HG02970 (cell line): ENCODE measurements around the gene B4GALNT1.
"Not testable (repeated sequence)": the region's sequence is repeated elsewhere in the genome, so short reads cannot be mapped to it uniquely, and the experiment has no call there.

Experiments
- ATAC-seq: cut with Tn5 transposase; IDR thresholded peaks from one replicate; pipeline ENCODE4 v1.9.1; 2021; ENCODE audit warnings: mild to moderate bottlenecking, moderate library complexity, moderate number of reproducible peaks; ENCODE audit not compliant: unreplicated experiment, low FRiP score

B4GALNT1 gene

DNA sequence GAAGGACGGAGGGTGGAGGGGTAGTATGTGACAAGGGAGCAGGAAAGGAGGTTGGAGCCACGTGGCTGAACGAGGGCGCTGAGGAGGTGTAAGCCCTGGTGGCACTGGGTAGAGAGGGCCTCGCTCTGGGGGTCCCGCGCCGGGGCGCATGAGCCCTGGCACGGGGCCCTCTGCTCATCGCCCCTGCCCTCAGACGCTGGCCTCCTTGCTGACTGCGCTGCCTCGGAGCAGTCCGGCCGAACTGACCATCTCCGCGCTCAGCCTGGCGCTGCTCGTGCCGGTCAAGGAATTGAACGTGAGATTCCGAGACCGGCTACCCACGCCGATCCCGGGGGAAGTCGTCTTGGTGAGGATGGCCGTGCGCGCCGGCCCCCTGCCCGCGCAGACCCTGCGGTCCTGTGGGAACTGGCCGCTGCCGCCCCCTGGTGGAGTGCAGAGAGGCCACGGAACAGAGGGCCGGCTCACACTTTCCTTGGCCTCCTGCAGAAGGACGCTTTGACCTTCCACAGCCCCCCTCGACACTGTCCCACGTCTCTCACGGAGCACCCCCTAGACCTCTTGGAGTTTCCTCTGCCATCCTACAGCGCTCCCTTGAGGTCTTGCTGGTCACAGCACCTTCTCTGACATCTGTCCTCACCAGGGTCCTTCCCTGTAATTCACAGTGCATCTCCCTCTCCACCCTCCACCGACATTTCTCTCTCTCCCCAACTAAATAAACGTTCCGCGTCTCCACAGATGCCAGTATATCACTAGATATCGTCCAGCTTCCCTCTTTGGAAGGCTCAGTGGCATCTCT, 11.3 kb downstream of the B4GALNT1 start:
- ATAC-seq = no peak

DNA sequence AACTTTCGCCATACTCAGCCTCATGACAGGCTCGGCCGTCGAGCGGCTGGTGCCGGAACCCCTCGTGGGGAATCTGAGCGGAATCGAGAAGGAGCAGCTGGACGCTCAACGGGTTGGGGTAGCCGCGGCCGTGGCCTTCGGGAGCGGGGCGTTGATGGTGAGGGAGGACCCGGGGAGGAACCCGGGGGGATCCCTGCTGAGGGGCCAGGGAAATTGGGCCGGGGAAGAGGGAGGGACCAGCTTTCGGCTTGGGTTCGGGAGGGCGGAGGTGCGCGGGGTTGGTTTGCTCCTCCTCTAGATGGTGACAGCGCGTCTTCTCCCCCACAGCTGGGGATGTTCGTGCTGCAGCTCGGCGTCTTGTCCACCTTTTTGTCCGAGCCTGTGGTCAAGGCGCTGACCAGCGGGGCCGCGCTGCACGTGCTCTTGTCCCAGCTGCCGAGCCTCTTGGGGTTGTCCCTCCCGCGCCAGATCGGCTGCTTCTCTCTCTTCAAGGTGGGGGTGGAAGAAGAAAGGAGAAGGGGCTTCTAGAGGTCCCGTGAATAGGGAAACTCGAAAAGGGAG, 12.0 kb downstream of the B4GALNT1 start:
- no peak for ATAC-seq

DNA sequence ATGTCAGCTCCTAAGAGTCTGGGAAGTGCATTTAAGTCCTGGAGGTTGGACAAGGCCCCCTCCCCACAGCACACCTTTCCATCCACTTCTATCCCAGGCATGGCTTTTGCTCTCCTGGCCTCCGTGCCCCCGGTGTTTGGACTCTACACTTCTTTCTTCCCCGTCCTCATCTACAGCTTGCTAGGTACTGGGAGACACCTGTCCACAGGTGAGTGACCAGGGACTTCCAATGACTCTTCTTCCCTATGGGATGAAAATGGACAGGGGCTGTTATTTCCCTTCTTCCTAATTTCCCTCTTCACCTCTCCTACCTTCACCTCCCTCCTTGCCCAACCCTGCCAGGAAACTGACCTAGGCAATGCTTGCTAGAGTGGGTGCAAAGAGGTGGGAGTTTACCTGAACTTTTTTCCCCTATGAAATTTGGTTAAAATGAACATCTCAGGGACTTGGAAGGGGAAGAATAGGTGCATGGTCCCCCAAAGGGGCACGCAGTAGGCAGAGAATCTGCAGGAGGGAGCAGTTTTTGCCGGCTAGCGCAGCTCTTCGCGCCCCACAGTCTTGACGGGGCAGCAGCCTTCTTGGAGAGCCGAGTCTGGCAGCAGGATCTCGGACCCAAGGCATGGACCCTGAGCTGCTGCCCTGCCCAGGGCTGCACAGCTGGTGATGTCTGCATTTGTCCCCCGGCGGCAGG, 12.6 kb downstream of the B4GALNT1 start:
- ATAC-seq = no peak

DNA sequence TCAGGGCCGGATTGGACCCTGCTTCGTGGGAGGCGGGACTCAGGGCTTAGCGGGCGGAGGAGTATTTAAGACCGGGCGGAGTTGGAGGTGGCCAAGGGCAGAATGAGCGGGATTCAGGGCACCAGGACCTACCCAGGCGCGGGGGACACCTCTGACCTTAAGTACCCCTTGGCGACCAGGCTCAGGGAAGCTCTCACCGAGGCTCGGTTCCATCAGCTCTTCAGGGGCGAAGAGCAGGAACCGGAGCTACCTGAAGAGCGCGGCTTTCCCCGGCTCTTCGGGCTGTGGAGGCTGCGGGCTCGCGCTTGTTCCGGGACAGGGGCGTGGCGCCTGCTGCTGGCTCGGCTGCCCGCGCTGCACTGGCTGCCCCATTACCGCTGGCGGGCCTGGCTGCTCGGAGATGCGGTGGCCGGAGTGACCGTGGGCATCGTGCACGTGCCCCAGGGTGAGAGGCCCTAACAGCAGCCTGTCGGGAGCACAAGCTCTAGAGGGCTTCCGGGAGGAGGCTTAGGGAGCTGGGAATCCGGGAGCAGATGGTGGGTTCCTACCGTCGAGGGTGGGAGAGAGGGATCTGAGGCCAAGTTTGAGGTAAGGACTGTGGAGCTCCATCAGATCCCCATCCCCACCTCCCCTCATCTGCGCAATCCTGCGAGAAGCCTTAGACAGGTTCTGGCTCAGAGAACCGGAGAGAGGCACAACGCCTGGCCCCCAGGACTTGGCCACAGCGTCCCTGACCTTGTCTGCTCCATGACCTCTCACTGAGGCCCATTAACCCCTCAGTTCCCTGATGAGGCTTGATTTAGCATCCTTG, 13.4 kb downstream of the B4GALNT1 start:
- no peak for ATAC-seq

DNA sequence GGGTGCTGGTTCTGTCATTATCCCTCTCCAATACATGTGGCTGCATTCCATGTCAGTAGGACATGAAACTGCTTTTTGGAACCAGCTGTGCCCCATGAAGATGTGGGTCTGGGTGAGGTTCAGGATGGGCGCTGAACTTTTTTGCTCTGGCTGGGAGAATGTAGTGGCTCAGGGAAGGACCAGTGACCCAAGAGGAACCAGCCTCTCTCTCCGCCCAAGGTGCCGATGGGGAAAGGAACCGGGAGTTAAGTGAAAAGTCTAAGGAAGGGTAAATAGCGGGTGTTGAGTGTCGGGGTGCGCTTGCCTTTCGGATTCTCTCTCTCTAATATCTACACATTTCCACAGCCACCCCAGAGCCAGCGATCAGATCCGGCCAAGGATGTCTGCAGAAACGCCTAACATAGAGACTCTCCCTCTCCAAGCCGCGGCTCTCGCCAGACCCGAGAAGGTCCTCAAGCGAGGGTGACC, 14.0 kb downstream of the B4GALNT1 start:
- ATAC-seq = no peak

DNA sequence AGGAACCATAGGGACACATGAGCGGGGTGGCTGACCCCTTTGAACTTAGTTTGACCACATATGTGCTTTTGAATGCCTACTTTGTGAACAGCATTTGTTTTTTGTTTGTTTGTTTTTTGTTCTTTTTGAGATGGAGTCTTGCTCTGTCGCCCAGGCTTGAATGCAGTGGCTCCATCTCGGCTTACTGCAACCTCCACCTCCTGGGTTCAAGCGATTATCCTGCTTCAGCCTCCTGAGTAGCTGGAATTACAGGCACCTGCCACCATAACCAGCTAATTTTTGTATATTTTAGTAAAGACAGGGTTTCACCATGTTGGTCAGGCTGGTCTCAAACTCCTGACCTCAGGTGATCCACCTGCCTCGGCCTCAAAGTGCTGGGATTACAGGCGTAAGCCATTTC, 14.6 kb downstream of the B4GALNT1 start:
- ATAC-seq = not testable (repeated sequence)

DNA sequence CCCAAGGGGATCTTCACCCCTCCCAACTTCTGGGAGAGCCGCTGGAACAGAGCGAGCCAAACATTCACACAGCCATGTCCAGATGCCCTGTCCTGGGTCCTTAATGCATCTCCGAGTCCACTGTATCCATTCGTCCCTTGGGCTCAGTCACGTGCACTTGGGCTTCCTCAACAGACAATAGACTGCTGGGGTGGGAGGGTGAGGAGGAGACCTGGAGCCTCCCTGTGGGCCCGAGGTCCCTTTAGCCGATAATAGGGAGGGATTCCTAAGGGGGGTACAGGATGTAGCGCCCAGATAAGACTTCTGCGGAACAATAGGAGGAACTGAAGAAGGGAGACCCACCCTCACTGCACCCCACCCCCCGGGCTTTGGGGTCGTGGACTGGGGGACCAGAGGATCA, 15.1 kb downstream of the B4GALNT1 start:
- no peak for ATAC-seq

DNA sequence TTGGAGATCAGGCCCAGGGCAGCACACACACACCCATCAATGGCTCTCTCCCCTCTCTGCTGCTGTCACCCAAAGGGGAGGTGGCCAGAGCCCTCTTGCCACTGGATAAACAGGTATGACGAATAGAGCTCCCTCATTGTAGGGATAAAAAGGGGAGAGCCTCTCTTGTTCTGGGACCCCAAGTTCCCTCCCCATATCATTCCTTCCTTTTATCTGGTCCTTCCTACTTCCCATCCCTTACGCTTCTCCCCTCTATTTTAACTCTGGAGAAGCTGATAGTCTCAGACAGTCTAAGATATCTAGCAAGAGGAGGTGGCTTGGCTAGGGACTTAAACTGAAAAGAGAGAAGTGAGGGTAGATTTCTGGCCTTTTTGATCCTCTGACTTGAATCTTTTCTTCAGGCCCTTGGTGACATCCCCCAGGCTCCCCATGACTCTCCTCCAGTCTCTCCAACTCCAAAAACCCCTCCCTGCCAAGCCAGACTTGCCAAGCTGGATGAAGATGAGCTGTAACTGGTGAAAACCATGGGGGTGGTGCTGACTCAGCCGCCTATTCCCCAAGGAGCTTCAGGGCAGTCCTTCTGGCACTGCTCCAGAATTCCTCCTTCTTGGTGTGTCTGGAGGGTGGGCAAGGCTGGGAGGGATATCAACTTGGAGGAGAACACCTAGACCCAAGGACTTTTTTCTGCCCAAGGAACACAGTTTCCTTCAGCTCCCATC, 16.5 kb downstream of the B4GALNT1 start:
- ATAC-seq = no peak

DNA sequence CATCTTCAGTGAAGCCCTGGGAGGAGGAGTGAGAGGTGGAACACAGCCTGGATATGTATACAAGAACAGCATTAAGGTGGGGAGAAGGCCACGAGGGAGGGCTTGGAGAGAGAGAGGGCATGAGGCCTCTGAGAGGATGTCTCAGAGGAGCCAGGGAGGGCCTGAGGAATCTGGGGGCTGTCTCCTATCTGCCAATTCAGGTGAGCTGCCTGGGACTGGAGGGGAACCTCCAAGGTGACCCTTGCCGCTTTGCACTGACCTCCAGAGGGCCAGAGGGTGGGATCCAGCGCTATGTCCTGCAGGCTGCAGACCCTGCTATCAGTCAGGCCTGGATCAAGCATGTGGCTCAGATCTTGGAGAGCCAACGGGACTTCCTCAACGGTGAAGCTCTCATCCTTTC, 17.4 kb downstream of the B4GALNT1 start:
- no peak for ATAC-seq

DNA sequence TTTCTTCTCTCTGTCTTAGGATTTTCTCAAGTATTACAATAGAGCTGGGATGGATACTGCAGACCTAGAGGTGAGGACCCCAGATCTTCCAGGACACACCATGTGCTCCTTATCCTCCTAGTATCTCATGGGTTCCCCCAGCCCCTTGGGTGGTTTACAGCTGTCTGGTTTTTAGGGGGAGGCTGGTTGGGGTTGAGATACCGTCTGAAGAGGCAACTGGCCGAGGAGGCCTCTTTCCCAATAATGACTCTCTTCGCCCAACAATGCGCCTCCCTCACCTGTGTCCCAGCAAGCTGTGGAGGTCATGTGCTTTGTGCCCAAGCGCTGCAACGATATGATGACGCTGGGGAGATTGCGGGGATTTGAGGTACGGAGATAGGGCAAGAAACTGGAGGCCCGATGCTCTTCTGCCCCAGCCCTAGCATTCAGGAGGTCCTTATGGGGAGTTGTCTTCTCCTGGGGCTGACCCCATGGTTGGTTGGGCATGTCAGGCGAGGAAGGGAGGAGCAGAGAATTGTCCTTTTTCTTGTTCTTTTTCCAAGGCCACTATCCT, 18.0 kb downstream of the B4GALNT1 start:
- ATAC-seq = no peak

DNA sequence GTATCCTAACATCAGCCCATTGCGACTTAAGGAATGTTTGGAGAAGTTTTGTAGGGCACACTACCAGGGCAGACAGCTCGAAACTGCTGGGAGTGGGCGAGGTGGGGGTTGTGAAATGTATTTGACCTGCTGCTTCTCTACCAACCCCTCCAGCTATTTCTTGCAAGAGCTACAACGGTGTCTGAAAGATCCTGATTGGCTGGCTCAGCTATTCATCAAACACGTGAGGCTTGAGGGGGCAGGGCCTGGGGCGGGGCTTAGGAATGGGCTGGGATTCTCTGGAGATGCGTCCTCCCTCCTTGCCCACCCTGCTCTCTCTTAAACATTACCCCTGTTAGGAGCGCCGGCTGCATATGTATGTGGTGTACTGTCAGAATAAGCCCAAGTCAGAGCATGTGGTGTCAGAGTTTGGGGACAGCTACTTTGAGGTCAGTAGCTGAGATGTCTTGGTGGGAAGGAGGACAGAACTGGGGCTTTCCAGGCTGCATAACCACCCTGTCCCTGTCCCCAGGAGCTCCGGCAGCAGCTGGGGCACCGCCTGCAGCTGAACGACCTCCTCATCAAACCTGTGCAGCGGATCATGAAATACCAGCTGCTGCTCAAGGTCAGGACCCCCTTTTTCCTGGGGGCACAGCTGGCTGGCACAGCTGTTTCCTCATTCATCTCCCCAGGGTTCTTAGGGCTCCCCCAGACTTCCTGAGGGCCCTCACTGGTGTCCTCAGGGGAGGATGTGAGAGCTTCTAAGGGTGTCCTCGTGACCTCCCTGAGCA, 18.6 kb downstream of the B4GALNT1 start:
- no peak for ATAC-seq

DNA sequence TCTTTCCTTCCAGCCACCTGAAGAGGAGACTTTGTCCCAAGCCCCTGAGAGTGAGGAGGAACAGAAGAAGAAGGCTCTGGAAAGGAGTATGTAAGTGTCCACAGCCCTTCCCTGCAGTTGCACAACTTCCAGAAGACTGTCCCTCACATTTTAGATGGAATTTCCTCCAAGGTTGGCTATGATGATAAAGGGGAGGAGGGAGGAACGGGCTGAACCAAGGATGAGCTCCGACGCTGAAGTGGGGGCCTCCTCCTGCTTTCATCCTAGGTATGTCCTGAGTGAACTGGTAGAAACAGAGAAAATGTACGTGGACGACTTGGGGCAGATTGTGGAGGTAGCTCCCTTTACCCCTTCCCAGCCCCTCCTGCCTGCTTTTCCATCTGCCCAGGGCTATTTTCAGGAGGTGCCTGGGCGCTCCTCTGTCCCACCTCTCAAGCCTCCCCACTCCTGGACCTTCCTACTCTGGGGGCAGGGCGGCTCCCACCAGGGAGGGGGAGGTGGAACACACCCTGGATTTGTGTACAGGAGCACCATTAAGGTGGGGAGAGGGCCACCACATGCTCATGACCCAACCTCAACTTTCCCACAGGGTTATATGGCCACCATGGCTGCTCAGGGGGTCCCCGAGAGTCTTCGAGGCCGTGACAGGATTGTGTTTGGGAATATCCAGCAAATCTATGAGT, 19.4 kb downstream of the B4GALNT1 start:
- no peak for ATAC-seq

DNA sequence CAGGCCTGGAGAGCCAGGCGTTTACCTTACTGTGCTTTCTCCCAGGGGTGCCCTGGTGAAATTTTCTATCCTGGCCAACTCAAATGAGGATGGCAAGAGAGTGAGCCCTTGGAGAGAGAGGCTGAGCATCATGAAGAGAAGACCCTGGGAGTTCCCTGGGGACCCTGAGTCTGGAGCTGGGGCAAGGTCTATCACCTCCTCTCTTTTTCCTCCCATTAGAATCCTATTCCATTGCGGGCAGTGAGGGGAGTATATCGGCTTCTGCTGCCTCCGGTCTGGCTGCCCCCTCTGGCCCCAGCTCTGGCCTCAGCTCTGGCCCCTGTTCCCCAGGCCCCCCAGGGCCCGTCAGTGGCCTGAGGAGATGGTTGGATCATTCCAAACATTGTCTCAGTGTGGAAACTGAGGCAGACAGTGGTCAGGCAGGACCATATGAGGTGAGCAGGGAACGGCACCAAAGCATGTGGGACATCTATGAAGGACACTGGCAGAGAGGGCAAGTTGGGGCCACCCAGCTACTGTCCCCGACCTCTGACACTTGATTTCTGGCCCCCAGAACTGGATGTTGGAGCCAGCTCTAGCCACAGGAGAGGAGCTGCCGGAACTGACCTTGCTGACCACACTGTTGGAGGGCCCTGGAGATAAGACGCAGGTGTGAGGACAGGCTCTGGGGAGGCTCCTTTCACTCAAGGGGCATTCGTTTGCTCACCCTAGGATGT, 20.1 kb downstream of the B4GALNT1 start:
- no peak for ATAC-seq

DNA sequence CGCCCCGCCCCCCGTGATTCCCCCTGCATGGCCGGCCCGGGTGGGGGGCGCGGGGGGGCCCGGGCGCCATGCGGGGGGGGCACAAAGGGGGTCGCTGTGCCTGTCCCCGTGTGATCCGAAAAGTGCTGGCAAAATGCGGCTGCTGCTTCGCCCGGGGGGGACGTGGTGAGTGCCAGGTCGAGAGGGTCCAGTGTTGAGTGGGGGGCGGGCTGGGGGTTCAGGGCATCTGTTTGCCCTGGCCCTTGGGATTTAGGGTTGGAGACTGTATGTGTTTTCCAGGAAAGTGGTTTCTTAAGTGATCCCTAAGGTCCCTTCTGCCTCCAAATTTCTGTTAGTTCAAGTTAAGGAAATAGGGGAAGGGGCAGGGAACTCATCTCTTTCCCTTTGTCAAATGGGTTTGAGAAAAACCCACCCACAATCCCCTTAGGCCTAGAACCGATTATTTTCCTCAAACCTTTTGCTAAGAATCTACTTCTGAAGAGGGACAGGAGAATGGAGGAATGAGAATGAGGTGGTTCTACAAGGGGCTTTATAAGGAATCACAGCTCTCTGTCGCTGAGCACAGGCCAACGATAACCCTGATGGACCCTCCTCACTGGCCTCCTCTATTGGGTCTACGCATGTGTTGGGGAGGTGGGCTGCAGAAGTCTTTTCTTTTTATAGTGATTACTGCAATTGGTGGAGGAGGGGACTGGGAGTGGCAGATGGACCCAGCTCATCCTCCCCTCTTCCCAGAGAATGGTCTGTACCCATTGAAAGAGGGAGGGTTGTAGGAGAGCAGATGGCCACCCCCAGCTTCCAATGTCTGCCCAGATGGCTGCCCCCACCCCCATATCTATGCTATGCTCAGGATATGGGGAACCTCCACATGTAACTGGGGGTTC, 20.9 kb downstream of the B4GALNT1 start:
- no peak for ATAC-seq

DNA sequence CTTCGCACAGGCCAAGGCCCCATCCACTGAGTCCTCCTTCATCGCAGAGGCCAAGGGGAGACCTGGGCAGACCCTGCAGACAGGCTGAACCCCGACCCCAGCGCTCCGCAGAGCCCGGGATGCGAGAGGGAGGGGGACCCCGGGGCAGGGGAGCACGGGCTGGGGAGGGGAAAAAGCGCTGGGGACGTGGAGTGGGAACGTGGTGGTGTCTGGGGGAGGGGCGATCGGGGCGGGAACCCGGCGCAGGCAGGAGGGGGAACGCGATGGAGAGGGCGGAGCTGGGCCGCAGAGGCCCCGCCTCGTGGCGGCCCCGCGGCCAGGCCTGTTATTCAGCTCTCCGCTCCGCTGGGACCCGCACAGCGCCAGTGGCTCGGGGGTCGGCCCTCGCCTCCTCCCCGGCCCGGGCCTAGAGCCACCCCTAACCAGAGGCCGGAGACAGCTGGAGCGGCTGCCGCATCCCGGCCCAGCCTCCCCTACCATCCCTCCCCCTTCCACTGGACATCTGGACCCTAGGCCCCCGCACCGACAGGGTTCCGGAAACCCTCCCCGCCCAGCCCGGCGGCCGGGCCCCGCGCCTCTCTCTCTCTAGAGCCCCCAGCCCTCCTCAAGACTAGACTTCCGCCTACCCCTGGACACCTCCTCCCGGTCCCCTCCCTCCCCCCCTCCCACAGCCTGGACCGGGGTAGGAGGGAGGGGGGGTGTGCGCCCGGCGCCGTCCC, 21.7 kb downstream of the B4GALNT1 start, which contains the start of gene ARHGEF25:
Gene ARHGEF25 (plus strand): TSS at position 328 of the 719 bp plus-strand sequence. CDS start 460 bp downstream, outside the sequence.
- no peak for ATAC-seq

DNA sequence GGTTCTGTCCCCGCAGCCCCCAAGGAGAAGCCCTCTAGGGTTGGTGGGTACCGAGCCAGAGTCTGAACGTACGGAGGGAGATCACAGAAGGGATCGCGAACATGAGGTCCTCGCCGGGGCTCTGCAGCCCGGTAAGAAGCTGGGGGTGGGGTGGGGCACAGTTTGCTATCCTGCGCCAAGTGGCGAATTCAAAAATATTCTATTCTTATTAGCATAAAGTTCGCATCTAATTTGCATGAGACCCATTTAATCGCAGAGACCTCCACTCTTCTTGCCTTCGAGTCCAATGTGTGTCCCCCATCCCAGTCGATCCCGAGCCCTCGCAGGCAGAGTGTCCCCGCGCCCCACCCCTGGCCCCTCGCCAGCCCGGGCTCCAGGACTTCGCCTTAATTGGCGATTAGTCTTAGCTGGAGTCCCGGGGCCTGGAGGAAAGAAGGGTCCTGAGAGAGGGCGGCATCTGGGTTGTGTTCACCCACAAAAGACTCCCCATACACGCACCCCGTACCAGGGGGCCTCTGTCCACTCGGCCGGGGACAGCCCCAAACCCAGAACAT, 22.4 kb downstream of the B4GALNT1 start:
- ATAC-seq = no peak
